ENCODE results near the gene PRKCZ.

The PRKCZ gene

GRCh38 chr1:2049718-2050431 lies at the start of gene PRKCZ:
Gene PRKCZ, plus strand, starts transcription at chr1:2050411. Its CDS starts 220 bp downstream, at chr1:2050631.
- DNase-seq (ENCODE audit: low read depth), result no peak

- no peak for DNase-seq (ENCODE audit: low read depth)
Measured at GRCh38 chr1:2000432-2000831, 49.8 kb upstream of the PRKCZ start.

GRCh38 chr1:2000850-2001249 lies 49.4 kb upstream of the PRKCZ start:
- no peak for DNase-seq (ENCODE audit: low read depth)

- DNase-seq (ENCODE audit: low read depth), result no peak
Measured at GRCh38 chr1:2001773-2002411, 48.3 kb upstream of the PRKCZ start.

- no peak for DNase-seq (ENCODE audit: low read depth)
Measured at GRCh38 chr1:2003541-2004131, 46.6 kb upstream of the PRKCZ start, which contains the start of gene CFAP74. Gene CFAP74, minus strand, starts transcription at chr1:2003786. Its CDS starts 12,830 bp downstream, at chr1:1990956.

GRCh38 chr1:2004856-2005255 lies 45.4 kb upstream of the PRKCZ start:
- DNase-seq (ENCODE audit: low read depth), result no peak

GRCh38 chr1:2009101-2010053 lies 40.8 kb upstream of the PRKCZ start:
- no peak for DNase-seq (ENCODE audit: low read depth)

GRCh38 chr1:2014181-2014580 lies 36.0 kb upstream of the PRKCZ start:
- no peak for DNase-seq (ENCODE audit: low read depth)

GRCh38 chr1:2014741-2015735 lies 35.2 kb upstream of the PRKCZ start:
- no peak for DNase-seq (ENCODE audit: low read depth)

- no peak for DNase-seq (ENCODE audit: low read depth)
Measured at GRCh38 chr1:2016123-2016522, 34.1 kb upstream of the PRKCZ start.

GRCh38 chr1:2018217-2019171 lies 31.7 kb upstream of the PRKCZ start:
- DNase-seq (ENCODE audit: low read depth), result no peak

GRCh38 chr1:2019172-2019543 lies 31.1 kb upstream of the PRKCZ start, which contains the start of gene GABRD:
Gene GABRD, plus strand, starts transcription at chr1:2019345. Its CDS starts 79 bp downstream, at chr1:2019424.
- DNase-seq (ENCODE audit: low read depth), result no peak

GRCh38 chr1:2019571-2020309 lies 30.5 kb upstream of the PRKCZ start:
- no peak for DNase-seq (ENCODE audit: low read depth)

GRCh38 chr1:2020310-2020655 lies 29.9 kb upstream of the PRKCZ start:
- no peak for DNase-seq (ENCODE audit: low read depth)

GRCh38 chr1:2021550-2021949 lies 28.7 kb upstream of the PRKCZ start:
- DNase-seq (ENCODE audit: low read depth), result no peak

- no peak for DNase-seq (ENCODE audit: low read depth)
Measured at GRCh38 chr1:2022063-2022770, 28.0 kb upstream of the PRKCZ start.

GRCh38 chr1:2023187-2023586 lies 27.0 kb upstream of the PRKCZ start:
- DNase-seq (ENCODE audit: low read depth), result no peak

GRCh38 chr1:2024451-2024850 lies 25.8 kb upstream of the PRKCZ start:
- DNase-seq (ENCODE audit: low read depth), result no peak

Measured in HS-27A (cell line).